Endothelial cell of umbilical vein (primary cell): ENCODE measurements around the gene CLP1. TPM values are rescaled to one million over a fixed set of nuclear protein-coding genes. Genes with fewer than 3 reads are reported as not detected.

Source experiments
- BruUV-seq: library from RNA; stranded (reverse); fragments of 400-500 nt; replicated peaks from 2 replicates; lab custom pipeline; 2021; lab: Mats Ljungman, UMichigan
- CTCF ChIA-PET: fragments of 300-600, 350-600 bp; sonication (Branson Sonifier 250); formaldehyde crosslinking; loops from one replicate; lab custom pipeline; 2021; ENCODE audit warnings: antibody characterized with exemption, inconsistent platforms; lab: Charles Lee
- POLR2A ChIA-PET: fragments of 300-600, 350-600 bp; sonication (Branson Sonifier 250); formaldehyde crosslinking; loops from one replicate; lab custom pipeline; 2021; ENCODE audit warnings: antibody characterized with exemption, inconsistent platforms; lab: Charles Lee
- DNase-seq: peaks from one replicate; pipeline ENCODE4 v3.0.0-alpha.2; 2011; ENCODE audit warnings: low read depth, low spot score
- FAIRE-seq: peaks from 2 replicates; lab custom pipeline; 2011; peaks lifted over from hg19 to GRCh38; lab: Jason Lieb, UNC
- H2AFZ ChIP-seq: 2 replicates; pipeline ENCODE4 v1.6.0; 2012; ENCODE audit warnings: low read depth, low read length, control low read depth, inconsistent platforms
- H3K27ac ChIP-seq: 2 replicates; pipeline ENCODE4 v1.5.1; 2011; ENCODE audit warnings: low read depth, mild to moderate bottlenecking, control low read depth, low read length, moderate library complexity; ENCODE audit not compliant: insufficient read depth
- H3K27me3 ChIP-seq, 2 experiments: 2 replicates each; pipeline versions ENCODE4 v1.6.0 to v1.6.1; 2011; ENCODE audit warnings: low read length in 2 of 2, mixed read lengths in 1 of 2; ENCODE audit not compliant: control insufficient read depth in 2 of 2, insufficient read depth in 2 of 2
- H3K36me3 ChIP-seq, 2 experiments: 2 replicates in 1 of 2; 3 replicates in 1 of 2; pipeline ENCODE4 v1.5.1; 2011; ENCODE audit warnings: low read length in 2 of 2, mild to moderate bottlenecking in 1 of 2, moderate library complexity in 1 of 2; ENCODE audit not compliant: control insufficient read depth in 2 of 2, insufficient read depth in 2 of 2; ENCODE audit errors: extremely low read depth in 1 of 2
- H3K4me1 ChIP-seq: 3 replicates; pipeline ENCODE4 v1.5.1; 2011; ENCODE audit warnings: mild to moderate bottlenecking, low read length; ENCODE audit not compliant: control insufficient read depth, insufficient read depth; ENCODE audit errors: extremely low read depth
- H3K4me2 ChIP-seq: 2 replicates; pipeline ENCODE4 v1.6.1; 2011; ENCODE audit warnings: low read length, control low read depth, mixed read lengths; ENCODE audit not compliant: insufficient read depth
- H3K4me3 ChIP-seq, 3 experiments: fragments of 200-600 bp in 1 of 3; sonication (generic), shearing (Covaris generic) in 1 of 3; replicated peaks in 1 of 3; 2 replicates each; pipeline ENCODE4 v1.5.1; 2011 to 2016; ENCODE audit warnings: control low read depth in 3 of 3, low read length in 3 of 3, mild to moderate bottlenecking in 2 of 3, inconsistent platforms in 1 of 3, low read depth in 1 of 3, moderate library complexity in 1 of 3; ENCODE audit not compliant: insufficient read depth in 1 of 3
- H3K79me2 ChIP-seq: 2 replicates; pipeline ENCODE4 v1.6.0; 2012; ENCODE audit warnings: low read length, inconsistent platforms; ENCODE audit not compliant: control insufficient read depth, insufficient read depth
- H3K9ac ChIP-seq: replicated peaks from 2 replicates; pipeline ENCODE3; 2011; ENCODE audit warnings: low read length, control low read depth; ENCODE audit not compliant: insufficient read depth; ENCODE audit errors: extremely low read depth
- H3K9me1 ChIP-seq: replicated peaks from 3 replicates; pipeline ENCODE4 v1.6.0; 2011; ENCODE audit warnings: mild to moderate bottlenecking, low read length; ENCODE audit not compliant: control insufficient read depth, insufficient read depth; ENCODE audit errors: extremely low read depth
- H3K9me3 ChIP-seq: replicated peaks from 2 replicates; pipeline ENCODE4 v1.5.1; 2012; ENCODE audit warnings: low read length, inconsistent platforms; ENCODE audit not compliant: control insufficient read depth, insufficient read depth
- H4K20me1 ChIP-seq: replicated peaks from 2 replicates; pipeline ENCODE3; 2011; ENCODE audit warnings: mild to moderate bottlenecking, low read length; ENCODE audit not compliant: control insufficient read depth, insufficient read depth; ENCODE audit errors: extremely low read depth
- EZH2 ChIP-seq: IDR thresholded peaks from 2 replicates; pipeline ENCODE4 v1.6.1; 2012; ENCODE audit warnings: borderline replicate concordance, low read depth, mild to moderate bottlenecking, moderate library complexity, low read length, inconsistent platforms; ENCODE audit not compliant: severe bottlenecking
- FOS ChIP-seq: IDR thresholded peaks from 2 replicates; pipeline ENCODE4 v1.6.1; 2011; ENCODE audit warnings: mild to moderate bottlenecking, low read length, moderate library complexity, borderline replicate concordance; ENCODE audit not compliant: insufficient read depth
- JUN ChIP-seq: IDR thresholded peaks from 2 replicates; pipeline ENCODE4 v1.6.1; 2011; ENCODE audit warnings: borderline replicate concordance, low read depth; ENCODE audit not compliant: insufficient read length, insufficient read depth
- MYC ChIP-seq: IDR thresholded peaks from one replicate; pipeline ENCODE4 v1.6.1; 2011; ENCODE audit warnings: mild to moderate bottlenecking, low read depth, low read length
- POLR2A ChIP-seq: IDR thresholded peaks from 2 replicates; pipeline ENCODE4 v1.6.1; 2012; ENCODE audit warnings: low read depth, mild to moderate bottlenecking, control low read depth, low read length
- dilution Hi-C: fragments of 300-500 bp; cut with MboI; formaldehyde crosslinking; loops from one replicate; pipeline ENCODE4 v1.15.0; 2019; ENCODE audit warnings: low sequenced_read_pairs; ENCODE audit not compliant: extremely low pct_ligation_motif_present
- intact Hi-C: fragments of 100-400 bp; cut with micrococcal nuclease; formaldehyde crosslinking; loops from one replicate; pipeline ENCODE4 v1.10.0; 2022
- polyA plus RNA-seq, 4 experiments: library from polyadenylated mRNA; depleted of rRNA in 3 of 4; stranded (reverse) in 3 of 4; unstranded in 1 of 4; fragments of >200 nt; gene quantifications; 2 replicates each; pipeline versions ENCODE4 v1.2.1 to v1.2.3, GENCODE V29; 2011 to 2012; ENCODE audit warnings: missing spikeins in 1 of 4
- total RNA-seq: library from RNA; stranded (reverse); gene quantifications from 2 replicates; pipeline ENCODE4 v1.2.3, GENCODE V29; 2021

CLP1 gene
- total and polyA plus RNA-seq, 2 donors (not counting 3 experiments of a cell fraction or from before 2014, with no cell fraction given) = 17.9 to 20.8 TPM

DNA sequence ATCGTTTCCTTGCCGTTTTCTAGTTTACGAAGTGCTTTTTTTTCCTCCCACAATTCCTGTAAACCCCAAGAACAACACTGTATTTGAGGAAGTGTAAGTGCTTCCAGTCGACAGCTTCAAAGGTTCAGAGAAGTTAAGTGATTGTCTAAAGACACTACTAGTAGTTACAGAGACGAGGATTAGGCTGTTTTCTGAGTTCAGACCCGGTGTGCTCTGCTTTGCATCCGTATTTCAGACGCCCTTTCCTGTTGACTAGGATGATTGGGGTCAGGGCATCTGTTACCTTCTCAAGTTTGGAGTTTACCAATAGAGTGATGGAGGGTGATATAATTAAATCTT, 430 bp downstream of the CLP1 start:
- POLR2A ChIA-PET = no interaction called here
- no peak for DNase-seq
- peak overlapping the region; percentile 77 for H2AFZ ChIP-seq
- peaks cover 4% of the 10 kb centered on the region for H3K4me1 ChIP-seq
- H3K4me2 ChIP-seq = peak overlapping the region; percentile 95
- FAIRE-seq = no peak
- H3K36me3 ChIP-seq = peaks cover 14% of the 10 kb centered on the region in 2 experiments
- H3K9me3 ChIP-seq = no peaks in the 10 kb centered on the region
- peak overlapping the region; percentile 52 for H3K27ac ChIP-seq
- H3K9ac ChIP-seq = peak overlapping the region; percentile 92
- no peaks in the 10 kb centered on the region for H3K9me1 ChIP-seq
- peaks cover 22% of the 10 kb centered on the region for H3K79me2 ChIP-seq
- no peaks in the 10 kb centered on the region for H3K27me3 ChIP-seq
- no peak for TF ChIP-seq EZH2
- intact Hi-C loops (no loop called here), dilution Hi-C loops (no loop called here)
- peak overlapping the region; percentile 59 to 98 (median 90) for H3K4me3 ChIP-seq
- no peaks in the 10 kb centered on the region for H4K20me1 ChIP-seq
- TSS peak; percentile 73 for BruUV-seq
- CTCF ChIA-PET = interaction anchor here (1.0 kb wide), 1 partner anchor 9 kb away, joined by 3 read pairs; no protein-coding TSS in a partner anchor

DNA sequence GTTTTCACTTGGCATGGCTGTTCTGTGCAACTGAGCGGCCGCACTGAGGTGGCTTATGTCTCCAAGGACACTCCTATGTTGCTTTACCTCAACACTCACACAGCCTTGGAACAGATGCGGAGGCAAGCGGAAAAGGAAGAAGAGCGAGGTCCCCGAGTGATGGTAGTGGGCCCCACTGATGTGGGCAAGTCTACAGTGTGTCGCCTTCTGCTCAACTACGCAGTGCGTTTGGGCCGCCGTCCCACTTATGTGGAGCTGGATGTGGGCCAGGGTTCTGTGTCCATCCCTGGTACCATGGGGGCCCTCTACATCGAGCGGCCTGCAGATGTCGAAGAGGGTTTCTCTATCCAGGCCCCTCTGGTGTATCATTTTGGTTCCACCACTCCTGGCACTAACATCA, 2.1 kb downstream of the CLP1 start:
- no peak for TF ChIP-seq MYC
- TF ChIP-seq EZH2 = no peak
- TF ChIP-seq POLR2A = no peak
- no peak for TF ChIP-seq JUN
- no peak for TF ChIP-seq FOS
- H3K4me3 ChIP-seq = no peak overlapping the region
- H3K4me1 ChIP-seq = peaks cover 4% of the 10 kb centered on the region
- no peaks in the 10 kb centered on the region for H3K9me3 ChIP-seq
- no peak overlapping the region for H3K9ac ChIP-seq
- DNase-seq (no peak), FAIRE-seq (no peak)
- H3K9me1 ChIP-seq = no peaks in the 10 kb centered on the region
- peaks cover 14% of the 10 kb centered on the region in 2 experiments for H3K36me3 ChIP-seq
- CTCF ChIA-PET = no interaction called here
- H3K4me2 ChIP-seq = no peak overlapping the region
- BruUV-seq = no TSS peak
- dilution Hi-C loops = no loop called here
- intact Hi-C loops = loop anchor here (10.0 kb wide), 2 partner anchors 145 to 855 kb away; no protein-coding TSS in a partner anchor
- H3K27ac ChIP-seq = no peak overlapping the region
- H3K79me2 ChIP-seq = peaks cover 22% of the 10 kb centered on the region
- POLR2A ChIA-PET = no interaction called here
- H4K20me1 ChIP-seq = no peaks in the 10 kb centered on the region
- H2AFZ ChIP-seq = no peak overlapping the region
- no peaks in the 10 kb centered on the region for H3K27me3 ChIP-seq
